ENCODE measurements around the gene CENPE.

The CENPE gene

GRCh38 chr4:103201253-103201652 is 3.1 kb upstream of the CENPE start:
- POLR2A ChIA-PET, result no interaction called here

More at GRCh38 chr4:103201253-103201652, 3.1 kb upstream of the CENPE start:
- CTCF ChIA-PET, result no interaction called here
- H3K4me3 ChIP-seq (ENCODE audit: low read depth, low read length), result no peak overlapping the region
- no peaks in the 10 kb centered on the region for H3K4me1 ChIP-seq (ENCODE audit: control insufficient read depth, insufficient read depth, low read length)
- H3K9me3 ChIP-seq (ENCODE audit: control insufficient read depth, insufficient read depth, low read depth, low read length), result no peaks in the 10 kb centered on the region
- no peak overlapping the region for H3K27ac ChIP-seq (ENCODE audit: extremely low read depth, low read depth, low read length)
- H3K36me3 ChIP-seq (ENCODE audit: control insufficient read depth in 2 of 2, insufficient read depth in 1 of 2, low read length in 2 of 2), result peaks cover 0 to 2% of the 10 kb centered on the region in 2 experiments; a peak in 1 of 3 replicates
- TF ChIP-seq MZF1 (tag by site-specific recombination; IDR thresholded peaks at IDR 0.05; ENCODE audit: borderline replicate concordance) (no peak), MEIS1 (CRISPR knock-in tag; IDR thresholded peaks at IDR 0.05; ENCODE audit: borderline replicate concordance) (no peak), ZNF449 (tag by site-specific recombination; IDR thresholded peaks at IDR 0.05) (no peak), KLF17 (tag by site-specific recombination; IDR thresholded peaks at IDR 0.05) (no peak), ZNF529 (tag by site-specific recombination; IDR thresholded peaks at IDR 0.05; ENCODE audit: insufficient replicate concordance) (no peak), ZNF560 (tag by site-specific recombination; IDR thresholded peaks at IDR 0.05; ENCODE audit: borderline replicate concordance) (no peak), ZNF670 (tag by site-specific recombination; IDR thresholded peaks at IDR 0.05; ENCODE audit: low read depth) (no peak), EGR2 (tag by site-specific recombination; IDR thresholded peaks at IDR 0.05; ENCODE audit: low read depth) (no peak), ZNF555 (tag by site-specific recombination; conservative IDR thresholded peaks at IDR 0.05) (no peak), ZNF747 (tag by site-specific recombination; IDR thresholded peaks at IDR 0.05) (no peak), ZNF664 (tag by site-specific recombination; IDR thresholded peaks at IDR 0.05) (no peak), ZSCAN4 (tag by site-specific recombination; IDR thresholded peaks at IDR 0.05) (no peak), SP7 (tag by site-specific recombination; IDR thresholded peaks at IDR 0.05) (no peak), ZFP3 (tag by site-specific recombination; IDR thresholded peaks at IDR 0.05; ENCODE audit: low read depth) (no peak), ZNF768 (tag by site-specific recombination; IDR thresholded peaks at IDR 0.05) (no peak), ZNF830 (tag by site-specific recombination; IDR thresholded peaks at IDR 0.05; ENCODE audit: low read depth) (no peak)
- TF ChIP-seq, protein P1, sequence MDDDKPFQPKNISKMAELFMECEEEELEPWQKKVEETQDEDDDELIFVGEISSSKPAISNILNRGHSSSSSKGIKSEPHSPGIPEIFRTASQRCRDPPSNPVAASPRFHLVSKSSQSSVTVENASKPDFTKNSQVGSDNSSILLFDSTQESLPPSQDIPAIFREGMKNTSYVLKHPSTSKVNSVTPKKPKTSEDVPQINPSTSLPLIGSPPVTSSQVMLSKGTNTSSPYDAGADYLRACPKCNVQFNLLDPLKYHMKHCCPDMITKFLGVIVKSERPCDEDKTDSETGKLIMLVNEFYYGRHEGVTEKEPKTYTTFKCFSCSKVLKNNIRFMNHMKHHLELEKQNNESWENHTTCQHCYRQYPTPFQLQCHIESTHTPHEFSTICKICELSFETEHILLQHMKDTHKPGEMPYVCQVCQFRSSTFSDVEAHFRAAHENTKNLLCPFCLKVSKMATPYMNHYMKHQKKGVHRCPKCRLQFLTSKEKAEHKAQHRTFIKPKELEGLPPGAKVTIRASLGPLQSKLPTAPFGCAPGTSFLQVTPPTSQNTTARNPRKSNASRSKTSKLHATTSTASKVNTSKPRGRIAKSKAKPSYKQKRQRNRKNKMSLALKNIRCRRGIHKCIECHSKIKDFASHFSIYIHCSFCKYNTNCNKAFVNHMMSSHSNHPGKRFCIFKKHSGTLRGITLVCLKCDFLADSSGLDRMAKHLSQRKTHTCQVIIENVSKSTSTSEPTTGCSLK (tag by site-specific recombination; IDR thresholded peaks at IDR 0.05), result no peak
- TF ChIP-seq, protein P2, sequence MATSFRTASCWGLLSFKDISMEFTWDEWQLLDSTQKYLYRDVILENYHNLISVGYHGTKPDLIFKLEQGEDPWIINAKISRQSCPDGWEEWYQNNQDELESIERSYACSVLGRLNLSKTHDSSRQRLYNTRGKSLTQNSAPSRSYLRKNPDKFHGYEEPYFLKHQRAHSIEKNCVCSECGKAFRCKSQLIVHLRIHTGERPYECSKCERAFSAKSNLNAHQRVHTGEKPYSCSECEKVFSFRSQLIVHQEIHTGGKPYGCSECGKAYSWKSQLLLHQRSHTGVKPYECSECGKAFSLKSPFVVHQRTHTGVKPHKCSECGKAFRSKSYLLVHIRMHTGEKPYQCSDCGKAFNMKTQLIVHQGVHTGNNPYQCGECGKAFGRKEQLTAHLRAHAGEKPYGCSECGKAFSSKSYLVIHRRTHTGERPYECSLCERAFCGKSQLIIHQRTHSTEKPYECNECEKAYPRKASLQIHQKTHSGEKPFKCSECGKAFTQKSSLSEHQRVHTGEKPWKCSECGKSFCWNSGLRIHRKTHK (tag by site-specific recombination; IDR thresholded peaks at IDR 0.05), result no peak
- TF ChIP-seq, protein P3, sequence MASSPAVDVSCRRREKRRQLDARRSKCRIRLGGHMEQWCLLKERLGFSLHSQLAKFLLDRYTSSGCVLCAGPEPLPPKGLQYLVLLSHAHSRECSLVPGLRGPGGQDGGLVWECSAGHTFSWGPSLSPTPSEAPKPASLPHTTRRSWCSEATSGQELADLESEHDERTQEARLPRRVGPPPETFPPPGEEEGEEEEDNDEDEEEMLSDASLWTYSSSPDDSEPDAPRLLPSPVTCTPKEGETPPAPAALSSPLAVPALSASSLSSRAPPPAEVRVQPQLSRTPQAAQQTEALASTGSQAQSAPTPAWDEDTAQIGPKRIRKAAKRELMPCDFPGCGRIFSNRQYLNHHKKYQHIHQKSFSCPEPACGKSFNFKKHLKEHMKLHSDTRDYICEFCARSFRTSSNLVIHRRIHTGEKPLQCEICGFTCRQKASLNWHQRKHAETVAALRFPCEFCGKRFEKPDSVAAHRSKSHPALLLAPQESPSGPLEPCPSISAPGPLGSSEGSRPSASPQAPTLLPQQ (tag by site-specific recombination; IDR thresholded peaks at IDR 0.05), result no peak

Data from HEK293 (cell line).